Sigmoid colon (tissue), 7 donors: ENCODE results near the gene SGCD. TPM values are rescaled to one million over a fixed set of nuclear protein-coding genes. Genes with fewer than 3 reads are reported as not detected.

Experiments used
- DNase-seq: peaks from one replicate; pipeline ENCODE4 v3.0.0-alpha.2; 2019
- H3K27ac ChIP-seq, 4 donors: fragments of 200-600 bp; sonication (generic); one replicate each; pipeline ENCODE4 v1.5.1; 2016 to 2019; ENCODE audit warnings: mild to moderate bottlenecking in 1 of 4
- H3K27me3 ChIP-seq, 3 donors: fragments of 200-600 bp; sonication (generic); one replicate each; pipeline ENCODE4 v1.5.1; 2019; ENCODE audit warnings: mild to moderate bottlenecking in 1 of 3
- H3K36me3 ChIP-seq, 4 donors: fragments of 200-600 bp; sonication (generic); one replicate each; pipeline ENCODE4 v1.5.1; 2016 to 2019
- H3K4me1 ChIP-seq, 4 donors: fragments of 200-600 bp; sonication (generic); one replicate each; pipeline ENCODE4 v1.5.1; 2017 to 2019
- H3K4me3 ChIP-seq, 4 donors: fragments of 200-600 bp; sonication (generic); one replicate each; pipeline ENCODE4 v1.5.1; 2017 to 2019; ENCODE audit warnings: mild to moderate bottlenecking in 2 of 4, moderate library complexity in 1 of 4
- H3K9me3 ChIP-seq, 4 donors: fragments of 200-600 bp in 3 of 4; sonication (generic) in 3 of 4; one replicate each; pipeline versions ENCODE4 v1.5.1 to v1.6.1; 2013 to 2019
- EP300 ChIP-seq, 4 donors: sonication (generic); formaldehyde crosslinking; IDR thresholded peaks; one replicate each; pipeline ENCODE4 v1.6.1; 2017; ENCODE audit warnings: antibody characterized with exemption in 4 of 4
- POLR2A ChIP-seq, 2 donors: fragments of 450-650 bp; IDR thresholded peaks; one replicate each; pipeline ENCODE4 v1.6.1; 2016; ENCODE audit warnings: antibody characterized with exemption in 2 of 2, mild to moderate bottlenecking in 2 of 2, moderate library complexity in 2 of 2
- POLR2AphosphoS5 ChIP-seq, 4 donors: sonication (generic); formaldehyde crosslinking; IDR thresholded peaks; one replicate each; pipeline ENCODE4 v1.6.1; 2017; ENCODE audit warnings: antibody characterized with exemption in 4 of 4
- WGBS, 2 donors: extraction: QIAGEN DNeasy Blood & Tissue Kit; methylation state at CpG; one replicate each; pipeline ENCODE4 v1.1.7; 2013; 5-methylcytosine and 5-hydroxymethylcytosine counted together
- intact Hi-C: fragments of 100-400 bp; cut with DNase I; formaldehyde crosslinking; loops from one replicate; pipeline ENCODE4 v1.15.1; 2023
- polyA plus RNA-seq, 3 donors: library from polyadenylated mRNA; stranded (reverse); fragments of 200-250 nt; gene quantifications; one replicate each; pipeline ENCODE4 v1.2.3, GENCODE V29; 2013
- total RNA-seq, 4 donors: library from RNA; depleted of rRNA; stranded (reverse); fragments of >200 nt; gene quantifications; one replicate each; pipeline ENCODE4 v1.1.0, GENCODE V29; 2016
- TF ChIP-seq, protein P1 (sequence below), 4 experiments: fragments of 450-650 bp in 3 of 4; fragments of 200-600 bp in 1 of 4; IDR thresholded peaks; one replicate each; pipeline ENCODE4 v1.5.1; 2016 to 2019; ENCODE audit warnings: antibody characterized with exemption in 4 of 4, mild to moderate bottlenecking in 3 of 4, moderate library complexity in 2 of 4
- donor health status: healthy with polysubstance abuse.
- donor health status: Bipolar disorder and iron deficiency.
- donor health status: healthy.

The SGCD gene
- total and polyA plus RNA-seq, 7 donors = under 0.01 to 34.3 (median 8.2) TPM

GRCh38 chr5:156693113-156693512 lies 366.1 kb downstream of the SGCD start:
- DNase-seq = no peak
- Histone ChIP-seq H3K27ac (no peak overlapping the region), H3K4me1 (no peaks in the 10 kb centered on the region), H3K36me3 (no peaks in the 10 kb centered on the region), H3K4me3 (no peak overlapping the region), H3K27me3 (no peaks in the 10 kb centered on the region), H3K9me3 (no peaks in the 10 kb centered on the region)
- TF ChIP-seq, protein P1, sequence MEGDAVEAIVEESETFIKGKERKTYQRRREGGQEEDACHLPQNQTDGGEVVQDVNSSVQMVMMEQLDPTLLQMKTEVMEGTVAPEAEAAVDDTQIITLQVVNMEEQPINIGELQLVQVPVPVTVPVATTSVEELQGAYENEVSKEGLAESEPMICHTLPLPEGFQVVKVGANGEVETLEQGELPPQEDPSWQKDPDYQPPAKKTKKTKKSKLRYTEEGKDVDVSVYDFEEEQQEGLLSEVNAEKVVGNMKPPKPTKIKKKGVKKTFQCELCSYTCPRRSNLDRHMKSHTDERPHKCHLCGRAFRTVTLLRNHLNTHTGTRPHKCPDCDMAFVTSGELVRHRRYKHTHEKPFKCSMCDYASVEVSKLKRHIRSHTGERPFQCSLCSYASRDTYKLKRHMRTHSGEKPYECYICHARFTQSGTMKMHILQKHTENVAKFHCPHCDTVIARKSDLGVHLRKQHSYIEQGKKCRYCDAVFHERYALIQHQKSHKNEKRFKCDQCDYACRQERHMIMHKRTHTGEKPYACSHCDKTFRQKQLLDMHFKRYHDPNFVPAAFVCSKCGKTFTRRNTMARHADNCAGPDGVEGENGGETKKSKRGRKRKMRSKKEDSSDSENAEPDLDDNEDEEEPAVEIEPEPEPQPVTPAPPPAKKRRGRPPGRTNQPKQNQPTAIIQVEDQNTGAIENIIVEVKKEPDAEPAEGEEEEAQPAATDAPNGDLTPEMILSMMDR (IDR thresholded peaks at IDR 0.05) = no peak
- no peak for TF ChIP-seq EP300 (IDR thresholded peaks at IDR 0.05)
- no peak for TF ChIP-seq POLR2A (IDR thresholded peaks at IDR 0.05)
- no peak for TF ChIP-seq POLR2AphosphoS5 (IDR thresholded peaks at IDR 0.05)
- intact Hi-C loops = no loop called here
- WGBS, 2 donors = 34 to 74% methylated on average over 1 of the region's 1 CpG

DNA sequence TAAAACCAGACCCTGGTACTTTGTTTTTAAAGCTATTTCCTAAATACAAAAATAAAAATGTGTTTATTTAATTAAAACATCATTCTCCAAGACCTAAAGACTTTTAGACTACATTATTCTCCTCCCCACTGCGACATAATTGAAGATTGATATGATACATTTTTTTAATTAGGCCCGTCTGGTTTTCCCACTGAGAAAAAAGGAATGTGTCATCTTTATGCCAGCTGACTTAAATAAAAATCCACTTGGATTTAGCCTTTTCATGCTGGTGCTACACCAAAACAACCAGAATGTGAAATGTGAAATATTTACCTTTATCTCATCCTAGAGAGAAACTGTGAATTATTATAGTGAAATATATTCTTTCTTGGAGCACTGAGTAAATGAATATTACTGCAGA lies 367.6 kb downstream of the SGCD start:
- H3K4me1 ChIP-seq = no peaks in the 10 kb centered on the region

DNA sequence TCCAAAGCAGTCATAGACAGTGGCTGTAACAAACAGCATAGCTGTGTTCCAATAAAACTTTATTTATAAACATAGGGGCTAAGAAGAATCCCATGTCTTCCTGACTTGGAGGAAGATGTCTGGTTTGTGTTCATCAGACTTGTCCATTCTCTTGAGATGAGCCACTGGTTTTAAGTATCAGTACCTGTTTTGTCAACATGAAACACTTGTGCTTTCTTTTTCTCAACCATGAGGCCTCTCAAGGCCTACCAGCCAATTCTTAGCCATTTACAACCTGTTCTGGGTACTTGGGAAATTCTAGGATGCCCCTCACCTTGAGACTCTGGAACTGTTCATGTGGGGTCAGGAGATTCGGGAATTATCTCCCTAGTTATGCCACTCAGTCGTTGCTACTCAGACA lies 368.8 kb downstream of the SGCD start:
- Histone ChIP-seq H3K36me3 (no peaks in the 10 kb centered on the region), H3K27ac (no peak overlapping the region), H3K27me3 (no peaks in the 10 kb centered on the region), H3K4me3 (no peak overlapping the region), H3K9me3 (no peaks in the 10 kb centered on the region), H3K4me1 (no peaks in the 10 kb centered on the region)
- WGBS, 2 donors = 89 to 91% methylated on average over 2 of the region's 2 CpGs
- intact Hi-C loops = no loop called here
- TF ChIP-seq, protein P1 (IDR thresholded peaks at IDR 0.05) = no peak
- TF ChIP-seq POLR2AphosphoS5 (IDR thresholded peaks at IDR 0.05) (no peak), EP300 (IDR thresholded peaks at IDR 0.05) (no peak), POLR2A (IDR thresholded peaks at IDR 0.05) (no peak)
- DNase-seq = no peak

More for the DNA sequence above, 367.6 kb downstream of the SGCD start:
- intact Hi-C loops = no loop called here
- no peaks in the 10 kb centered on the region for H3K36me3 ChIP-seq
- TF ChIP-seq, protein P1 (IDR thresholded peaks at IDR 0.05) = no peak
- TF ChIP-seq EP300 (IDR thresholded peaks at IDR 0.05) = no peak
- no peak for TF ChIP-seq POLR2A (IDR thresholded peaks at IDR 0.05)
- no peak for TF ChIP-seq POLR2AphosphoS5 (IDR thresholded peaks at IDR 0.05)
- H3K27me3 ChIP-seq = no peaks in the 10 kb centered on the region
- H3K27ac ChIP-seq = no peak overlapping the region
- no peaks in the 10 kb centered on the region for H3K9me3 ChIP-seq
- no peak for DNase-seq
- 81 to 84% methylated on average over 2 of the region's 2 CpGs for WGBS, 2 donors
- no peak overlapping the region for H3K4me3 ChIP-seq

DNA sequence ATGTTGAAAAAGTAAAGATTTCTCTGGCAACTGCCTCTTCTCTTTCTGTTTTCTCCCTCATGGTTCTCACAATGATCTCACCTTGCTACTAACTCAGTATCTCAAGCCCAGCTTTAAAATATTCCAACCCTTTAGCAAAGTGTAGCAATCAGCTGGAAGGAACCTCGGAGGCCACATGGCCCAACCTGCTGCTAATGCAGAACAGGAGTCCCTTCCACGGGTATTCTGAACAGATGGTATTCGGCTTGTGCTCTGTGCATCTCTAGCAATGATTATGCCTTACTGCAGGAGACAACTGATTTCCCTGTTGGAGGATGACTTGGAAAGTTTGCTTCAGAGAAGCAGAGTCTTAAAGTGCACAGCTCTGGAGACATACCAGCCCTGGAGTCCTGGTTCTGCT lies 371.4 kb downstream of the SGCD start:
- no peak for DNase-seq
- no peaks in the 10 kb centered on the region for H3K27me3 ChIP-seq
- no peak overlapping the region for H3K27ac ChIP-seq
- H3K36me3 ChIP-seq = no peaks in the 10 kb centered on the region
- no peak overlapping the region for H3K4me3 ChIP-seq
- WGBS, 2 donors = 62 to 63% methylated on average over 3 of the region's 3 CpGs
- H3K9me3 ChIP-seq = no peaks in the 10 kb centered on the region
- TF ChIP-seq, protein P1 (IDR thresholded peaks at IDR 0.05) = no peak
- TF ChIP-seq EP300 (IDR thresholded peaks at IDR 0.05) (no peak), POLR2AphosphoS5 (IDR thresholded peaks at IDR 0.05) (no peak), POLR2A (IDR thresholded peaks at IDR 0.05) (no peak)
- H3K4me1 ChIP-seq = no peaks in the 10 kb centered on the region
- intact Hi-C loops = no loop called here

DNA sequence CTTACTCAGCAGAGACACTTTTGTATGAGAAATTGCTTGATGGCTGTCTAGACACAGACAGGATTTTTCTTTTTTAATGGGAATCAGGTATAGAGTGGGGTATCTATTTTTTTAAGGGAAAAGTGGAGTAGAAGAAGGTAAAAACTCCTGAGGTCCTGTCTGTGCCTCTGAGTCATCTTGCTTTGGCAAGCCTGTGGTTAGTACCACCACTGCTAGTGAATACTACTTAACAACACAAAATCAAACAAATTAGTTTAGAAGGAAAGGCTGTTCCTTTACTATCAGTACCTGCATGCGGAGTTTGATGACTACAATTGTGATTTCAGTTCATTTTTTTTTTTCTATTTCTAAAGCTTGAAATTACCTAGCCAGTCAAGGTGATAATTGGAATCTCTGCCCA lies 372.2 kb downstream of the SGCD start:
- WGBS, 2 donors = 59 to 84% methylated on average over 1 of the region's 1 CpG
- no peak for DNase-seq
- H3K4me1 ChIP-seq = no peaks in the 10 kb centered on the region
- no peak for TF ChIP-seq POLR2AphosphoS5 (IDR thresholded peaks at IDR 0.05)
- no peaks in the 10 kb centered on the region for H3K9me3 ChIP-seq
- H3K36me3 ChIP-seq = no peaks in the 10 kb centered on the region
- intact Hi-C loops = no loop called here
- no peak overlapping the region for H3K27ac ChIP-seq
- H3K4me3 ChIP-seq = no peak overlapping the region
- H3K27me3 ChIP-seq = no peaks in the 10 kb centered on the region
